Stimulated activated CD8-positive, alpha-beta memory T cell treated with anti-CD3 and anti-CD28 coated beads, Interleukin-4, amount 100 ng/mL, for 24 hours (primary cell): ENCODE measurements around the gene OR5A2.
"Not testable (repeated sequence)": the region's sequence is repeated elsewhere in the genome, so short reads cannot be mapped to it uniquely, and the experiment has no call there.

Source experiments
- DNase-seq: peaks from one replicate; pipeline ENCODE4 v3.0.0-alpha.2; 2020; ENCODE audit warnings: low read depth

The OR5A2 gene, protein sequence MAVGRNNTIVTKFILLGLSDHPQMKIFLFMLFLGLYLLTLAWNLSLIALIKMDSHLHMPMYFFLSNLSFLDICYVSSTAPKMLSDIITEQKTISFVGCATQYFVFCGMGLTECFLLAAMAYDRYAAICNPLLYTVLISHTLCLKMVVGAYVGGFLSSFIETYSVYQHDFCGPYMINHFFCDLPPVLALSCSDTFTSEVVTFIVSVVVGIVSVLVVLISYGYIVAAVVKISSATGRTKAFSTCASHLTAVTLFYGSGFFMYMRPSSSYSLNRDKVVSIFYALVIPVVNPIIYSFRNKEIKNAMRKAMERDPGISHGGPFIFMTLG

DNA sequence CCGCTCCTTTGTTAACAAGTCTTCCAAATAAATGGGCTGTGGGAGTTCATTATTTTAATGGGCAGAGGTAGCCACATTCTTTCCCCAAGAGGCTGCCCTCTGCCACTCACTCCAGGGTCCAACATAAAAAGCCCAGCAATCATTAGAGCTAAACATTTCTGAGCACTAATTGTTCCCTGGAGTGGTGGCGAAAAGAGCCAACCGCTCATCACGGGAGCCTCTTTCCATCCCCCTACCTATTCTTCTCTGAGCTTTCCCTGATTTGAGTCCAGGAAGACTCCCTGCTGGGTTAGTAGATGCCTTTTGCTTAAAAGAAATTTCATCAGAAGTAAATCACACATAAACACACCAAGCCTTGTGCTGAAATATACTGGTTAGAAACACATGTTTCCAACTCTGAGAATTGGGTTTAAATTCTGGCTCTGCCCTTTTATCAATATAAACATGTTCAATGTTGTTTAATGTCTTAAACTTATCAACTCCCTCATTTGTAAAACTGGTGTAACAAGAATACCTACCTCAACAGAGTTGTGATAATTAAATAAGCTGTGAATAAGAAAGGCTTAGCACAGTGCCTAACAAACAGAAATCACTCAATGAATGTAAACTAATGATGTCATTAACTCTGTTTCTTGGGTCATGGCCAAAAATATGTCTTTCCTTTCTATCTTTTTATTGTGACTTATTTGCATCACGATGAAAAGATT lies at the start of gene OR5A2:
TSS of gene OR5A2 (minus strand) at position 53 of the 707 bp plus-strand sequence. CDS start 3,460 bp downstream, outside the sequence.
- DNase-seq, result no peak

DNA sequence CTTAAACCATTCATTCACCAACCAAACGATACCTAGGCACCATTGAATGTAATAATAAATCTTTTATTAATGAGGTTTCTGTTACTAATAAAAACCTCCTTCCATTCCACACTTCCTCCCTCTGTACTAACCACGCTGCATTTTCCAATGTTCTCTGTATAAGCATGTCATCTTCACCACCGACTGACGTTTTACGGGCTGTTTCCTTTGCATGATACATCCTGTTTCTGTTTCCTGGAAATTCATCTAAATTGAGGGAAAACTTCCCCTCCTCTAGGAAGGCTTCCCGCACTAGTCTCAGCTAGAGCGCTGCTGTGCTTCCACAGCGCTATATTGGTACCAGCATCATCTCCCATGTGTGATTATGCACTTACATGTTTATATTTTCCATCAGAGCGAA lies 49.0 kb upstream of the OR5A2 start:
- no peak for DNase-seq

DNA sequence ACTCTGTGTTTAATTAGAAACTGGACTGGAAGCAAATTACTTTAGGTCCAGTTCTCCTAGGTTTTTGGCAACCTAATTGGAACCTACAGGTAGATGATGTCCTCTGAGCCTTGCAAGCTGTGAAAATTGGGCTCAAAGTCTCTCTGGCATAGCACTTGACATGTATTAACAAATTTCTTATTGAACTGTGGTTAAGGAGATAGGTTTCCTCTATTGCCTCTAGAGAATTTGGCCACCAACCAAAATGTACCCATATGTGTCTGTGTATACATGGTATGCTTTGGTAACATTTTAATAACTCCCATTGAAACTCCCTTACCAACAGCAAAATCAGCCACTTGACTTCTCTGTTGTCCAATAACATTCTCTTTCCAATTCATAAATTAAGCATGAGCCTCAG lies 46.8 kb upstream of the OR5A2 start, which contains the start of gene OR4D10:
TSS of gene OR4D10 (plus strand) at position 301 of the 400 bp plus-strand sequence. CDS start 4,115 bp downstream, outside the sequence.
- no peak for DNase-seq

DNA sequence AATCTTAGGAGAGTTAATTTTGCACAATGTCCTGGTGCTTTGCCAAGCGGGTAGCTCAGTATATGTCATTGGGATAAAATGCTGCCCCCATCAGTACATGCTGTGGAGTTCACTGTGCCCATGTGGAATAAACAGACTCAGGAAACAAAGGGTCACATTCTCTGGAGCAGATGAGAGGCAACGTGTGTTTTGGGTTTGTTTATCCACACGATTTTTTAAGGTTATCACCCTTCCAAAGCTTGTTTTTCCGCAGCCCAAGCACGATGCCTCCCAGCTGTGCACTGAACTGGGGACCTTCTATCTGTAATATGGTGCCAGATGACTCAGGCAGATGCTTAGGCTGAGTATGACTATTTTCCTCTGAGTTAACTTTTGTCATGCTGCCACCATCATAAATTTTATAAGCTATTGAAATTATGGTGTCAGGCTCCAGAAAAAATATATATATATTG lies 37.0 kb upstream of the OR5A2 start:
- DNase-seq, result no peak

DNA sequence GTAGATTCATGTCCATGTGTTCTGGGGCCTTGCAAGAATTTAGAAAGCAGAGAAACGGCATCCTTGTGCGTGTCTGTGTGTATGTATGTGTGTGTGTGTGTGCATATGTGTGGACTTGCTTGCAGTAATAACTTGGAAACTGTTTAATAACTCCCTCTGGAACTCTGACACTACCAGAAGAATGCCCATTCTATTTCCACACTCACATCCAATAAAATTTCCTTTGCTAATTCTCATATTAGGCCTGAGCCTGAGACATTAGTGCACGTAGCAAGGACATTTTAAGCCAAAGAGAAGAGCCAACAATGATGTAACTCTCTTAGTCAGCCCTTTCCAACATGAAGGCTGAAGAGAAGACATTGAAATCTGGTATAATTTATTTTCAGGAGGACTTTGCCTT lies 33.7 kb upstream of the OR5A2 start:
- no peak for DNase-seq

DNA sequence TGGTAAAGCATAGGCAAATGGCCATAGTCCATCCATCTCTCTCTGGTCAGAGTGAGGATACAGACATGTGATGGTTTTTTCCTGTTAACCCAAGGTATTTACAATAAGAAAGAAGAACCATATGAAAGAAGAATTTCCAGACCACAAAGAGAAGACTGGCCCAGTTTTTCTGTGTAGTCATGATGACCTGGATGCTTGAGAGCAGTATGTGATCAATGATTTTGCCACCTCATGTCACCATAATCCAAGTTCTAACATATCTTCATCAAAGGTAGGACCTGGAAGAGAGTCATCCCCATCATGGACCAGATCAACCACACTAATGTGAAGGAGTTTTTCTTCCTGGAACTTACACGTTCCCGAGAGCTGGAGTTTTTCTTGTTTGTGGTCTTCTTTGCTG lies 30.4 kb upstream of the OR5A2 start, which contains the start of gene OR4D6:
TSS of gene OR4D6 (plus strand) at position 301 of the 400 bp plus-strand sequence. CDS start at position 301, 0 bp downstream.
- no peak for DNase-seq

DNA sequence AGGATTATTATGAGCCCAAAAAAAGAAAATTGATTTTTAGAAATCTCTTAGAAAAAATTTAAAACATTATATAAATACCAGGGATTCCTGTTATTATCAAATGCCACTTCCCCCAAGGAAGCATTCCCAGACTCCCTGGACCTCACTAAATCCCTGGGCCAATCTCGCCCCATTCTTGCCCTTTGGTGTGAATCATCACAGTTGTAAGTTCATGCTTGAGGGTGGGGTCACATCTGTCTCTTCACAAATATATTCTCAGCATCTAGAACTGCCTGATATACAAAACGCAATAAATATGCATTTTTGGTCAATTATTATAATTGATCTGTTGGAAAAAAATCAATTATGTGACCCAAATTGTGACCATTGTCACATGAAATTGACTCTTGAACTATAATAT lies 22.3 kb upstream of the OR5A2 start:
- no peak for DNase-seq

DNA sequence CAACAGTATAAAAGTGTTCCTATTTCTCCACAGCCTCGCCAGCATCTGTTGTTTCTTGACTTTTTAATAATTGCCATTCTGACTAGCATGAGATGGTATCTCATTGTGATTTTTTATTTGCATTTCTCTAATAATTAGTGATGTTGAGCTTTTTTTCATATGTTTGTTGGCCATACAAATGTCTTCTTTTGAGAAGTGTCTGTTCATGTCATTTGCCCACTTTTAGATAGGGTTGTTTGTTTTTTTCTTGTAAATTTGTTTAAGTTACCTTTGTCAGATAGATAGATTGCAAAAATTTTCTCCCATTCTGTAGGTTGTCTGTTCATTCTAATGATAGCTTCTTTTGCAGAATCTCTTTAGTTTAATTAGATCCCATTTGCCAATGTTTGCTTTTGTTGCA lies 19.4 kb upstream of the OR5A2 start:
- not testable (repeated sequence) for DNase-seq

GRCh38 chr11:59437770-59438169 lies 11.6 kb upstream of the OR5A2 start:
- no peak for DNase-seq

- DNase-seq, result no peak
Observed at GRCh38 chr11:59436169-59436568, 10.0 kb upstream of the OR5A2 start, which contains the start of gene OR5A1. TSS of gene OR5A1 (plus strand) at chr11:59436469. CDS start at chr11:59443169, 6,700 bp downstream.

DNA sequence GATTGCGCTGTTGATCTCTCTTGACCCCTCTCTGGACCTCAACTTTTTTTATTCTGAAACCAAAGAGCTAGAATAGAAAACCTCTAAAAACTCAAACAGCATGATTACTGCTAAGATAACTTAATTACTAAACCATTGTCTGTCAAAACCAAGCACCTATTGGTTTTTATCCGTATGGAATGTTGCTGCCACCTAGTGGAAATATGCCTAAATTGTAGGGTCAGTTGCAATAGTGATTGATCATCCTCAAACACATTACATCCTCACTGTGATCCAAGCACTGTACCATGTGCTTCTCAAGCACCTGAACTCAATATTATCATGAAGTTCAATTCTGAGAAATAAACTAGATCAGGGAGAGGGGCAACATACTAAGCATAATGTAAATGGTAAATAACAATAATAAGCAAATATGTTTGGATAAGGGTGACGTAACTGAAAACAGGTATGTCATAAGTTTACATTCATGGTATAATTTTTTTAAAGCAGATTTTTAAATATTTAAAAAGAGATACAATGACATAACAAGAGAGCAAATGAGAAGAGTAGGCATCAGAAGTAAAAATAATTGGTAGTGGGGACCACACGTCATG lies 3.8 kb upstream of the OR5A2 start:
- no peak for DNase-seq

GRCh38 chr11:59427068-59427382 lies 812 bp upstream of the OR5A2 start:
- DNase-seq, result no peak

DNA sequence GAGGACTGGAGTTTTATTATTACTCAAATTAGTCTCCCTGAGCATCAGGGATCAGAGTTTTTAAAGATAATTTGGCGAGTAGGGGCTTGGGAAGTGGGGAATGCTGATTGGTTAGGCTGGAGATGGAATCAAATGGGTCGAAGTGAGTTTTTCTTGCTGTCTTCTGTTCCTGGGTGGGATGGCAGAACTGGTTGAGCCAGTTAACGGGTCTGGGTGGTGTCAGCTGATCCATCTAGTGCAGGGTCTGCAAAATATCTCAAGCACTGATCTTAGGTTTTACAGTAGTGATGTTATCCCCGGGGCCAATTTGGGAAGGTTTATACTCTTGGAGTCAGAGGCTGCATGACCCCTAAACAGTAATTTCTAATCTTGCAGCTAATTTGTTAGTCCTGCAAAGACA lies 1.1 kb downstream of the OR5A2 start:
- no peak for DNase-seq

DNA sequence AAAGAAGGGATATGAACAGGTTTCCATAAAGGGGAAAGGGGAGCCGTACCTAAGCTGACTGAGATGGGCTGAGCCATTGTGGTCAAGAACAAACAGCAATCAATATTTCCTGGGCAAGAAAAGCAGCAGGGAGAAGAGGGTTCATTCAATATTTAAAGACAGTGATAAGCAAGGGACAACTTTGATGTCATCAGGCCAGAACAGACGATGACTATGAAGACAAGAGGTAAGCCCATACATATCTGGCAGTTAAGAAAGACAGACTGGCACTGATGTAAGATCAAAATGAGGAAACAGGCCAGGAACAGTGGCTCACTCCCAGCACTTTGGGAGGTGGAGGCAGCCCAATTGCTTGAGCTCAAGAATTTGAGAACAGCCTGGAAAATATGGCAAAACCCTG lies 2.4 kb downstream of the OR5A2 start:
- no peak for DNase-seq

DNA sequence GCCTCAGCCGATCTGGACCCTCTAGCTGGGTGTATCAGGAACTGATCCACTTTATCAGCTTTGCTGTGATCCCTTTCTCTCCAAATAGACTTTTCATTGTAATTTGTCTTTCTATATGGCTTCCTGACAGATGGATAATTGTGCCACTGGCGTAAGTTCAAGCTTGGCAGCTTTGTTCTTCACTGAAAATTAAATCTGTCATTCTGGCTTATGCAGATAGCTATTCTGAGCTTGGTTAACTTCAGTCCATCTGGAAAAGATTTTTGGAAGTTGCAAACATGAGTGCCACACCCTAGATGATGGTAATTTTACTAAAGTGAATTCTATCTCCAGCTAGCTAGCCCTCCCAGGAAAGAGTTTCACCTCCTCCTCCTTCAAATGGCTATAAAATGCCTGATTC lies 8.1 kb downstream of the OR5A2 start:
- no peak for DNase-seq

- no peak for DNase-seq
Observed at GRCh38 chr11:59417023-59417422, 9.2 kb downstream of the OR5A2 start.

- DNase-seq, result no peak
Observed at GRCh38 chr11:59416613-59417012, 9.6 kb downstream of the OR5A2 start.

DNA sequence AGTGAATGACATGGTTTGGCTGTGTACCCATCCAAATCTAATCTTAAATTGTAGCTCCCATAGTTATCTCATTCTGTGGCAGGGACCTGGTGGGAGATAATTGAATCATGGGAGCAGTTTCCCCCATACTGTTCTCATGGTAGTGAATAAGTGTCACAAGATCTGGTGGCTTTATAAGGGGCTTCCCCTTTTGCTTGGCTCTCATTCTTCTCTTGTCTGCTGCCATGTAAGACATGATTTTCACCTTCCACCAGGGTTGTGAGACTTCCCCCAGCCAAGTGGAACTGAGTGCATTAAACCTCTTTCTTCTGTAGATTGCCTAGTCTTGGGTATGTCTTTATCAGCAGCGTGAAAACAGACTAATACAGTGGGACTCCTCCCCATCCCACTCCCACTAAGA lies 11.1 kb downstream of the OR5A2 start:
- no peak for DNase-seq

DNA sequence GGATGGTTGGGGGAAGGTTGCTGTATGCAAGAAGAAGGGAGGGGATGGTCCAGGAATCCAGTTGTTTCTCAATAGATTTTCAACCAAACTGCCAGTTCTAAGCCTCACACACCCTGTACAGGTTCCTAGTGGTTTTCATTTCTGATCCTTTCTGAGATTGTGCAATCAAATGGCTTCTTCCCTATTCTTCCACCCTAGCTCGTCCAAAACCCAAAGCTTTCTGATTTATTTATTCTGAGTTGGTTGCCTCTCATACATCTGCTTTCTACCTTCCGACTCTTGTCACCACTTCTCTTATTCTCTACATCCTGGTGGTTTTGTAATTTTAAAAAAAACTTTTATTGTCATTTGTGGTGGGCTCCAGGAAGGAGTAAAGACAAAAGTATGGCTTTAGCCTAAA lies 12.6 kb downstream of the OR5A2 start:
- DNase-seq, result no peak

GRCh38 chr11:59403546-59403945 lies 22.7 kb downstream of the OR5A2 start:
- no peak for DNase-seq

DNA sequence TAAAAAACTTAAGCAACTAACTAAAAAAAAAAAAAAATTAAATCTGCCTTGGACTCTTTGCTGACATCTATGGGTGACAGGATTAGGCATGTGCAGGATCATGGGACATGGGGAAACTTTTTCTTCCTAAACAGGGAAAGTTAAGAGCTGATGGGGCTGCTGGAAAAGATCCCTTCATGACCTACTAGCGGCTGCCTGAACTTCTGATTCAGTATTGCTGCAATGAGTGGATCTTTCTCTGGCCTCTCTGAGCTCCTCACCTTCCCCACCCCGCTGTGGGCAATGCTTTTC lies 25.0 kb downstream of the OR5A2 start:
- no peak for DNase-seq

DNA sequence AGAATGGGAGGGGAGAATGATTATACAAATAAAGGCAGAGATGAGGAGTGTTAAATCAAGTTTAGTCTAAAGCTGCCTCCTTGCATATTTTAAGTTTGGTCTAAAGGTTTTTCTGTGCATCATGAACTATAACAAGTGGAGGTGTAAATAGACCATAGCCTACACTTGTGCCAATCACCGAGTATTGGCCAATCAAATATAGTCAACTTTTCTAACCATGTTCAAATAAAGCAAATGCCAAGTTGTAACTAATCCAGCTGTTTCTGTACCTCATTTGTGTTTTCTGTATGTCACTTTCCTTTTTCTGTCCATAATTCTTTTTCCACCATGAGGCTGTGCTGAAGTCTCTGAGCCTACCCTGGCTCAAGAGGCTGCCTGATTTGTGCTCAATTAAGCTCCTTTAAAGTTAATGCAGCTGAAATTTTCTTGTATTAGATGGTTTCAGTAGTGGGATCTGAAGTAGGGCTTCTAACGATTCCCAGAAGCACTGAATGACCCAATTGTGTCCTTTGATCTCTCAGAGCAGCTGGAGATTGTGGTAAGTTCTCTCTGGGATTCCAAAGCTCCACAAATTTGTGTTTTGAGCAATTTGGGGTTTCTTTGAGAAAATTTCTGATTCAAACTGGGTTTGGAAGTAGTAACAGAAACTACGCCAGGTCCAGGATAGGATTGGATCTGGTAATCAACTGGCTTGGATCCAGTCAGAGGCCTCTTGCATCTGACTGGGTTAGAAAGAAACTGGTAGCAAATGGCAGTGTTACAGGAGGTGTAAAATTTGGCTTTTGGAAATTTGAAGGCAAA lies 25.6 kb downstream of the OR5A2 start:
- no peak for DNase-seq
